ENCODE data around the gene SLC50A1. TPM values are rescaled to one million over a fixed set of nuclear protein-coding genes. Genes with fewer than 3 reads are reported as not detected.
A peak's percentile ranks its signal among the peaks of the same experiment; 100 is the strongest.

Gene SLC50A1
- total and polyA plus RNA-seq, 9 of the 15 experiments (the other 6 are each of a cell fraction or from before 2014, with no cell fraction given) = 46.5 to 132 (median 91.9) TPM

- TF ChIP-seq TCF7L2 (IDR thresholded peaks at IDR 0.05; ENCODE audit: low read depth, low read length) (no peak), ZNF318 (IDR thresholded peaks at IDR 0.05; ENCODE audit: borderline replicate concordance in 1 of 2, low read depth in 1 of 2) (peak in 1 of 2 experiments; percentile 47; a peak in 1 of 4 replicates), TCF15 (CRISPR knock-in tag; IDR thresholded peaks at IDR 0.05) (no peak), TBL1XR1 (IDR thresholded peaks at IDR 0.05; ENCODE audit: low read length in 2 of 2) (peak in 1 of 2 experiments; percentile 28; a peak in 1 of 4 replicates), IFI16 (CRISPR knock-in tag; IDR thresholded peaks at IDR 0.05) (no peak), ZBTB9 (CRISPR knock-in tag; IDR thresholded peaks at IDR 0.05) (no peak), ZNF512 (tag; IDR thresholded peaks at IDR 0.05) (no peak), MITF (IDR thresholded peaks at IDR 0.05) (no peak), PRDM10 (IDR thresholded peaks at IDR 0.05; ENCODE audit: partially characterized antibody) (peak; percentile 62), ZBED1 (IDR thresholded peaks at IDR 0.05) (peak; percentile 28)
Measured at GRCh38 chr1:155134880-155135414, 705 bp upstream of the SLC50A1 start (continued).

All from K562 (cell line).